Osteocyte (in vitro differentiated cells): ENCODE results near the gene KCNJ13. TPM values are rescaled to one million over a fixed set of nuclear protein-coding genes. Genes with fewer than 3 reads are reported as not detected.

ENCODE experiments used
- DNase-seq: peaks from one replicate; pipeline ENCODE4 v3.0.0; 2021; ENCODE audit warnings: mixed read lengths; ENCODE audit not compliant: unreplicated experiment; ENCODE audit errors: extremely low spot score
- H3K27ac Mint-ChIP-seq: one replicate; pipeline ENCODE4 v1.8.0; 2021; ENCODE audit warnings: mild to moderate bottlenecking, mixed read lengths; ENCODE audit not compliant: unreplicated experiment
- H3K27me3 Mint-ChIP-seq: one replicate; pipeline ENCODE4 v1.8.0; 2021; ENCODE audit warnings: mixed read lengths; ENCODE audit not compliant: unreplicated experiment
- H3K36me3 Mint-ChIP-seq: one replicate; pipeline ENCODE4 v1.8.0; 2021; ENCODE audit warnings: mixed read lengths; ENCODE audit not compliant: unreplicated experiment
- H3K4me1 Mint-ChIP-seq: one replicate; pipeline ENCODE4 v1.8.0; 2021; ENCODE audit warnings: mixed read lengths; ENCODE audit not compliant: unreplicated experiment
- H3K4me3 Mint-ChIP-seq: one replicate; pipeline ENCODE4 v1.8.0; 2021; ENCODE audit warnings: mild to moderate bottlenecking, moderate library complexity, mixed read lengths; ENCODE audit not compliant: unreplicated experiment
- H3K9me3 Mint-ChIP-seq: one replicate; pipeline ENCODE4 v1.8.0; 2021; ENCODE audit warnings: mixed read lengths; ENCODE audit not compliant: unreplicated experiment
- total RNA-seq: library from RNA; stranded (reverse); gene quantifications from 2 replicates; pipeline ENCODE4 v1.2.1, GENCODE V29; 2021
- TF ChIP-seq, protein P1 (sequence below): fragments of 200-600 bp; sonication (generic); IDR thresholded peaks from 2 replicates; pipeline ENCODE4 v1.5.0; 2021; ENCODE audit warnings: antibody characterized with exemption, mild to moderate bottlenecking, moderate library complexity

Gene KCNJ13
- total RNA-seq, 1 donor from 2014 or later: not detected

DNA sequence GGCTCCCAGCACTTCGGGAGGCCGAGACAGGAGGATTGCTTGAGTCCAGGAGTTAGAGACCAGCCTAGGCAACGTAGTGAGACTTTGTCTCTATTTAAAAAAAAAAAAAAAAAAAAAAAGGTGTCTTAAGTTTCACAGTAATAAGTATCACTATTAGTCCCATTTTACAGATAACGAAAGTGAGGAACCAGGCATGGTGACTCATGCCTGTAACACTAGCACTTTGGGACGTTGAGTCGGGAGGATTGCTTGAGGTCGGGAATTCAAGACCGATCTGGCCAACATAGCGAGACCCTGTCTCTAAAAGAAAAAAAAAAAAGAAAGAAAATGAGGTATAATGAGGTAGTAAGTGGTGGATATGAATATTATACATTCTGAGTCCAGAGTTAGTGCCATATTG, 2.5 kb downstream of the KCNJ13 start:
- no peak for DNase-seq
- Mint-ChIP-seq H3K36me3 (peaks cover 25% of the 10 kb centered on the region), H3K9me3 (no peaks in the 10 kb centered on the region), H3K27me3 (no peaks in the 10 kb centered on the region), H3K27ac (no peak overlapping the region), H3K4me3 (no peak overlapping the region), H3K4me1 (peaks cover 20% of the 10 kb centered on the region)
- TF ChIP-seq, protein P1, sequence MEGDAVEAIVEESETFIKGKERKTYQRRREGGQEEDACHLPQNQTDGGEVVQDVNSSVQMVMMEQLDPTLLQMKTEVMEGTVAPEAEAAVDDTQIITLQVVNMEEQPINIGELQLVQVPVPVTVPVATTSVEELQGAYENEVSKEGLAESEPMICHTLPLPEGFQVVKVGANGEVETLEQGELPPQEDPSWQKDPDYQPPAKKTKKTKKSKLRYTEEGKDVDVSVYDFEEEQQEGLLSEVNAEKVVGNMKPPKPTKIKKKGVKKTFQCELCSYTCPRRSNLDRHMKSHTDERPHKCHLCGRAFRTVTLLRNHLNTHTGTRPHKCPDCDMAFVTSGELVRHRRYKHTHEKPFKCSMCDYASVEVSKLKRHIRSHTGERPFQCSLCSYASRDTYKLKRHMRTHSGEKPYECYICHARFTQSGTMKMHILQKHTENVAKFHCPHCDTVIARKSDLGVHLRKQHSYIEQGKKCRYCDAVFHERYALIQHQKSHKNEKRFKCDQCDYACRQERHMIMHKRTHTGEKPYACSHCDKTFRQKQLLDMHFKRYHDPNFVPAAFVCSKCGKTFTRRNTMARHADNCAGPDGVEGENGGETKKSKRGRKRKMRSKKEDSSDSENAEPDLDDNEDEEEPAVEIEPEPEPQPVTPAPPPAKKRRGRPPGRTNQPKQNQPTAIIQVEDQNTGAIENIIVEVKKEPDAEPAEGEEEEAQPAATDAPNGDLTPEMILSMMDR: no peak

DNA sequence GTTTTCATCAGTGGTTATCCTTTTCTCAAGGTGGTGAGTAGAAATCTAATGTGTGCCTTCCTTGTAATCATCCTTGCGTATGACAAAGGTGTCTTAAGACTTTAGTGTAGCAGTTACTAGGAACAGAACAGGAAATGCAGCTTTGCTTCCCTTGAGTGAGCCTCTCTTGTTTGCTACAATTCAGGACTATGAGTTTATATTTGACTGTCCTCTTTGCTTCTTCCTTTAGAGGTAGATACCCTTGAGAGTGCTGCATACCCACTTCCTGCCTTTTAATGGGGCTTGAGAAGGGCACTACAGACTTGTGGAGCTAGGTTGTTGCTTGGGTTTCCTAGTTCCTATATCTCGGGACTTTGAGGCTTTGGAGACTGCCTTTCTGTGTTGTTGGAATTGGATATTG, 3.8 kb downstream of the KCNJ13 start:
- H3K27me3 Mint-ChIP-seq: no peaks in the 10 kb centered on the region
- TF ChIP-seq, protein P1: no peak
- H3K4me3 Mint-ChIP-seq: no peak overlapping the region
- no peak for DNase-seq
- H3K27ac Mint-ChIP-seq: no peak overlapping the region
- no peaks in the 10 kb centered on the region for H3K9me3 Mint-ChIP-seq
- peaks cover 33% of the 10 kb centered on the region for H3K36me3 Mint-ChIP-seq
- peaks cover 16% of the 10 kb centered on the region for H3K4me1 Mint-ChIP-seq

DNA sequence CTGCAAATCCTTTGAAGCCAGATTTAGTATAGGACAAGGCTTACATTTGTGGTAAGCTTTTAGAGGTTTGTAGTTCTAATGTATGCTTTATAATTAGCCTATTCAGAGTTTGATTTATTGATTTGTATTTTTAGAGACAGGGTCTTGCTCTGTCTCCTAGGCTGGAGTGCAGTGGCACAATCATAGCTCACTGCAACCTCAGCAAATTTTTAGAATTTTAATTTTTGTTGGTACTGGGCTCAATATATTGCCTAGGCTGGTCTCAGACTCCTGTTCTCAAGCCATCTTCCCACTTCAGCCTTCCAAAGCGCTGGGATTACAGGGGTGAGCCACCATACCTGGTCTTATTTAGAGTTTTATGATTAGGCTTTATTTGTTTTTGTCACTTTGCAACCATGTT, 4.5 kb downstream of the KCNJ13 start:
- Mint-ChIP-seq H3K27me3 (no peaks in the 10 kb centered on the region), H3K27ac (no peak overlapping the region), H3K9me3 (no peaks in the 10 kb centered on the region)

DNA sequence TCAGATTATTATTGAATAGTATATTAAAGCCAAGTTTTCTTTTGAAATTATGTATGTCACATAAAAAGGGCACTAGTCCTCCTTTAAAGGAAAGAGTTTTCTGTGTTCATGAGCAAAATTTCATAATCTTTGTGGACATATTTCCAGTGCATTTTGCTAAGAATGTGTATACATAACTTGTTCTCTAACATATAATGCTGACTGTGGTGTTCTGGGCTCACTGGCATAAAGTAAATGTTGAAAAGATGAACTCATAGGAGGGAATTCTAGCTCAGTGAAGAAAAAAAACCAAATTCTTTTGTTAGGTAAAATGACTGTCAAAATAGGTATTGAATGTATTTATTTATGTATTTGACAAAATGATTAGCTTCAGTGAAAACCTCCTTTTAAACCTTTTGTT, 6.2 kb downstream of the KCNJ13 start:
- Mint-ChIP-seq H3K4me3 (no peak overlapping the region), H3K4me1 (peaks cover 18% of the 10 kb centered on the region), H3K36me3 (peaks cover 42% of the 10 kb centered on the region), H3K27me3 (no peaks in the 10 kb centered on the region), H3K9me3 (no peaks in the 10 kb centered on the region), H3K27ac (no peak overlapping the region)
- TF ChIP-seq, protein P1: no peak
- DNase-seq: no peak

More for the DNA sequence above, 4.5 kb downstream of the KCNJ13 start:
- Mint-ChIP-seq H3K4me3 (no peak overlapping the region), H3K4me1 (peaks cover 21% of the 10 kb centered on the region), H3K36me3 (peaks cover 35% of the 10 kb centered on the region)
- no peak for DNase-seq
- TF ChIP-seq, protein P1: no peak

DNA sequence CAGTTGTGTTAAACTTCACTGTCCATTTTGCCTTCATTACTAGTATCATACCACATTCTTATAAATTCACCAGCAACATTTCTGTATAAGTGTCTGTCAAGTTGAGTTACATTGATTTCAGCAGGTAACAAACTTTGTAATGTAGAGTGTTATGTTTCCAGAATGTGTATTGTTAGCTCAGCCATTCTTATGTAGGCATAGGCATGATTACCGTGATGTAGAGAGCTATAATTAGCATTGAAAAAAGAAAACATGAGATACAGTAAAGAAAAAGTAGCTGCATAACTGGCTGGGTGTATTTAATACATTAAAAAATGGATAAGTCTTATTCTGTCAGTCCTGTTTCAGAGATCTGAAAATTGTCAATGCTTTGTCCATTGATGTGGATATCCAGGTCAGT, 8.5 kb downstream of the KCNJ13 start:
- no peak overlapping the region for H3K4me3 Mint-ChIP-seq
- no peaks in the 10 kb centered on the region for H3K27me3 Mint-ChIP-seq
- no peaks in the 10 kb centered on the region for H3K9me3 Mint-ChIP-seq
- TF ChIP-seq, protein P1: no peak
- peaks cover 18% of the 10 kb centered on the region for H3K4me1 Mint-ChIP-seq
- peaks cover 48% of the 10 kb centered on the region for H3K36me3 Mint-ChIP-seq
- no peak for DNase-seq
- no peak overlapping the region for H3K27ac Mint-ChIP-seq
